Keratinocyte (primary cell): ENCODE measurements around the gene CLDN19. TPM values are rescaled to one million over a fixed set of nuclear protein-coding genes. Genes with fewer than 3 reads are reported as not detected.
A peak's percentile ranks its signal among the peaks of the same experiment; 100 is the strongest.

ENCODE experiments used
- DNase-seq: peaks from one replicate; pipeline ENCODE4 v3.0.0-alpha.2; 2011; ENCODE audit warnings: low read depth, missing footprints, low spot score
- FAIRE-seq: peaks from 2 replicates; lab custom pipeline; 2011; peaks lifted over from hg19 to GRCh38; lab: Jason Lieb, UNC
- H2AFZ ChIP-seq: 2 replicates; pipeline ENCODE4 v1.6.0; 2012; ENCODE audit warnings: low read length, control low read depth, inconsistent platforms; ENCODE audit not compliant: control insufficient read depth
- H3K27ac ChIP-seq: 2 replicates; pipeline ENCODE4 v1.5.1; 2011; ENCODE audit warnings: low read length; ENCODE audit not compliant: control insufficient read depth, insufficient read depth
- H3K27me3 ChIP-seq: 3 replicates; pipeline ENCODE4 v1.6.0; 2011; ENCODE audit warnings: low read length; ENCODE audit not compliant: control insufficient read depth, insufficient read depth; ENCODE audit errors: extremely low read depth
- H3K36me3 ChIP-seq, 2 experiments: 2 replicates in 1 of 2; 3 replicates in 1 of 2; pipeline ENCODE4 v1.5.1; 2011; ENCODE audit warnings: low read length in 2 of 2, mild to moderate bottlenecking in 1 of 2; ENCODE audit not compliant: control insufficient read depth in 2 of 2, insufficient read depth in 2 of 2; ENCODE audit errors: extremely low read depth in 1 of 2
- H3K4me1 ChIP-seq: 3 replicates; pipeline ENCODE4 v1.5.1; 2011; ENCODE audit warnings: low read length; ENCODE audit not compliant: control insufficient read depth, insufficient read depth; ENCODE audit errors: extremely low read depth
- H3K4me2 ChIP-seq: 3 replicates; pipeline ENCODE4 v1.6.0; 2011; ENCODE audit warnings: low read depth, low read length; ENCODE audit not compliant: control insufficient read depth, insufficient read depth; ENCODE audit errors: extremely low read depth
- H3K4me3 ChIP-seq, 3 experiments: fragments of 200-600 bp in 1 of 3; sonication (generic) in 1 of 3; 2 replicates in 2 of 3; 3 replicates in 1 of 3; pipeline ENCODE4 v1.5.1; 2011 to 2016; ENCODE audit warnings: low read length in 3 of 3, mild to moderate bottlenecking in 3 of 3, control low read depth in 2 of 3, inconsistent platforms in 1 of 3, low read depth in 1 of 3, mixed read lengths in 1 of 3, mixed run types in 1 of 3, moderate library complexity in 1 of 3; ENCODE audit not compliant: control insufficient read depth in 2 of 3, insufficient read depth in 2 of 3; ENCODE audit errors: extremely low read depth in 1 of 3
- H3K79me2 ChIP-seq: 2 replicates; pipeline ENCODE4 v1.6.0; 2012; ENCODE audit warnings: low read length; ENCODE audit not compliant: control insufficient read depth, insufficient read depth
- H3K9ac ChIP-seq: 3 replicates; pipeline ENCODE4 v1.6.0; 2011; ENCODE audit warnings: low read length; ENCODE audit not compliant: control insufficient read depth, insufficient read depth; ENCODE audit errors: extremely low read depth
- H3K9me1 ChIP-seq: 3 replicates; pipeline ENCODE4 v1.6.0; 2011; ENCODE audit warnings: low read length; ENCODE audit not compliant: control insufficient read depth, insufficient read depth; ENCODE audit errors: extremely low read depth
- H3K9me3 ChIP-seq: 2 replicates; pipeline ENCODE4 v1.5.1; 2012; ENCODE audit warnings: low read depth, low read length; ENCODE audit not compliant: control insufficient read depth
- H4K20me1 ChIP-seq: 3 replicates; pipeline ENCODE4 v1.6.0; 2011; ENCODE audit warnings: low read length; ENCODE audit not compliant: control insufficient read depth, insufficient read depth; ENCODE audit errors: extremely low read depth
- CTCF ChIP-seq, 3 experiments: IDR thresholded peaks in 1 of 3; conservative IDR thresholded peaks in 1 of 3; optimal IDR thresholded peaks in 1 of 3; 2 replicates in 2 of 3; 3 replicates in 1 of 3; pipeline versions ENCODE3 to v1.5.1; 2011; ENCODE audit warnings: low read length in 3 of 3, mild to moderate bottlenecking in 3 of 3, moderate library complexity in 2 of 3, control low read depth in 1 of 3, inconsistent platforms in 1 of 3; ENCODE audit not compliant: insufficient read depth in 2 of 3; ENCODE audit errors: extremely low read depth in 1 of 3
- EZH2 ChIP-seq: IDR thresholded peaks from one replicate; pipeline ENCODE4 v1.6.1; 2012; ENCODE audit warnings: inconsistent platforms, mild to moderate bottlenecking, low read length, moderate library complexity
- dilution Hi-C: fragments of 300-500 bp; cut with MboI; formaldehyde crosslinking; loops from one replicate; pipeline ENCODE4 v1.7.0; 2020; ENCODE audit warnings: low sequenced_read_pairs; ENCODE audit not compliant: extremely low pct_ligation_motif_present
- polyA plus RNA-seq, 5 experiments: library from polyadenylated mRNA; depleted of rRNA in 3 of 5; stranded (reverse) in 3 of 5; stranded (forward) in 1 of 5; unstranded in 1 of 5; fragments of >200 nt; gene quantifications; 1 replicate in 1 of 5; 2 replicates in 3 of 5; 3 replicates in 1 of 5; pipeline versions ENCODE4 v1.2.1 to v1.2.3, GENCODE V29; 2011 to 2012; ENCODE audit warnings: missing spikeins in 2 of 5, low read depth in 1 of 5, low replicate concordance in 1 of 5

Gene CLDN19
- polyA plus RNA-seq, 1 donor (not counting 4 experiments of a cell fraction or from before 2014, with no cell fraction given): not detected

- Histone ChIP-seq H3K4me3 (peak overlapping the region in 1 of 3 experiments; percentile 6), H4K20me1 (peaks cover 71% of the 10 kb centered on the region), H3K9me1 (peaks cover 6% of the 10 kb centered on the region), H3K36me3 (peaks cover 3 to 35% of the 10 kb centered on the region in 2 experiments), H3K9me3 (no peaks in the 10 kb centered on the region), H3K4me1 (peaks cover 75% of the 10 kb centered on the region), H2AFZ (no peak overlapping the region), H3K9ac (no peak overlapping the region), H3K79me2 (peaks cover 100% of the 10 kb centered on the region), H3K27me3 (no peaks in the 10 kb centered on the region), H3K4me2 (peak overlapping the region; percentile 61), H3K27ac (no peak overlapping the region)
- DNase-seq (no peak), FAIRE-seq (peak; percentile 67)
- no peak for TF ChIP-seq CTCF (optimal IDR thresholded peaks at IDR 0.05 in 1 of 3, IDR thresholded peaks at IDR 0.05 in 1 of 3, conservative IDR thresholded peaks at IDR 0.05 in 1 of 3; ENCODE audit: extremely low read depth in 1 of 3, insufficient read depth in 2 of 3, low read length in 3 of 3)
- TF ChIP-seq EZH2: no peak
- dilution Hi-C loops: no loop called here
These were observed 50.1 kb downstream of the CLDN19 start for GRCh38 chr1:42689912-42690311.

DNA sequence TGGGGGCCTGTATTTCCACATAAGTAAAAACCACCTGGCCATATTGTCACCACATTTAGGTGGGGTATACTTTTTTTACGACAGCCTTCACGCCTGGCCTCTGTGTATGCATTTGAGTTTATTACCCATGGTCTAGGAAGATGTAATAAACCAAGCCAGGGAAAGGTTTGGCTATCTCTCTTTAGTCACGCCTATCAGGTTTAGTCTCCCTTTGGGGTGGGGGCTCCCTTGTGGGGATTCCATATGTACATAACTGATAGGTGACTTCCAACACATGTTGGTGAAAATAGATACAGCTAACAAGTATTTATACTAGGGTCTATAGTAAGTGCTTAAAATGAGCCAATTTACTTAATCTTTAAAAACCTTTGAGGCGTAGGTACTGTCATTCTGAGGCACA lies 53.6 kb downstream of the CLDN19 start:
- dilution Hi-C loops: no loop called here
- no peaks in the 10 kb centered on the region for H3K9me3 ChIP-seq
- peak overlapping the region; percentile 99 for H3K4me2 ChIP-seq
- peaks cover 2 to 32% of the 10 kb centered on the region in 2 experiments for H3K36me3 ChIP-seq
- H3K27me3 ChIP-seq: no peaks in the 10 kb centered on the region
- DNase-seq (no peak), FAIRE-seq (no peak)
- H3K4me3 ChIP-seq: peak overlapping the region in 2 of 3 experiments; percentile 24 to 26
- TF ChIP-seq EZH2: no peak
- TF ChIP-seq CTCF (optimal IDR thresholded peaks at IDR 0.05 in 1 of 3, IDR thresholded peaks at IDR 0.05 in 1 of 3, conservative IDR thresholded peaks at IDR 0.05 in 1 of 3; ENCODE audit: extremely low read depth in 1 of 3, insufficient read depth in 2 of 3, low read length in 3 of 3): no peak
- peaks cover 63% of the 10 kb centered on the region for H4K20me1 ChIP-seq
- peaks cover 69% of the 10 kb centered on the region for H3K4me1 ChIP-seq
- peaks cover 6% of the 10 kb centered on the region for H3K9me1 ChIP-seq
- H3K79me2 ChIP-seq: peaks cover 93% of the 10 kb centered on the region
- H3K9ac ChIP-seq: no peak overlapping the region
- H2AFZ ChIP-seq: no peak overlapping the region
- H3K27ac ChIP-seq: no peak overlapping the region
